Measurements from ENCODE around the gene EGF. TPM values are rescaled to one million over a fixed set of nuclear protein-coding genes. Genes with fewer than 3 reads are reported as not detected.

EGF gene
- total RNA-seq, 1 experiment from 2014 or later: not detected

DNA sequence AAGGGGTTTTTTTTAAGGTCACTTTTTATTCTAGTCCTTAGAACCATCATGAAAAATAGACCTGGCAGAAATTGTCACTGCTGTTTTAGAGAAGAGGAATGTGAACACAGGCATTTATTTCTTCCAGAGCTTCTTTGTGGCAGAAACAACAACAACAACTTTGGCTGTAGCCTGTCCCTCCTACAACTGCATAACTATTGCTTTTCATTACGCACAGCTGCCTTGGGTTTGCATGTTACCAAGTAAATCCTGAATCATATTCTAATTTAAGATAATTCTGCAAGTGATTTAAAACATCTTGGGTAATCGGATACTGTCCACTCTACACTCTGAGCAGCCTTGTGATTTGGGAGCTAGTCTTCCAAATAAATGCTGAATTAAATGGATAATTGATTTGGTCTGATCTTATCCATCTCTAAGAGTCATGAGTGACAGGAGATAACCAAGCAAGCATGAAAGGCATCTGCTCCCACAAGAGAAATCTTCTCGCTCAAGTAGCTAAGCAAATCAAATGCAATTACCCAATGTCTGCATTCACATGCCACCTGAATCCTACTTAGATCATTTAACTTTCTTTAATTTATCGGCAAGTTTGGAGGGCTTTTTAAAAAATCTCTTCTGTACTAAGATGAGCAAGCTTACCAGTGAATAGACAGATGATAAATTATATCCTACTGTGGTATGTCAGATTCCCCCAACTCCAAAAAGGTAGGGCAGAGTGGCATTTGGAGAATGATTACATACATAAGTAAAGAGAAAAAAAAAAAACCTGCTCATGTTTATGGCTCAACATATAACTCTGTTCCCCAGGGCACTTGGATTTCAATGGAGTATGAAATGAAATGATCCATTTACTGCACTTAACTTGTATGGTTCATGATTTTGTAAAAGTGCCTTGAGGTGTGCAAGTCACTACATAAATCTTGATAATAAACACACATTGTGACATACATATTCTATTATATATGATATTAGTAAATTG, 73.6 kb downstream of the EGF start:
- Histone ChIP-seq H3K27me3 (ENCODE audit: control insufficient read depth, insufficient read depth, low read length) (no peaks in the 10 kb centered on the region), H3K36me3 (ENCODE audit: control insufficient read depth, insufficient read depth, low read length) (no peaks in the 10 kb centered on the region), H3K27ac (ENCODE audit: low read length) (no peak overlapping the region), H3K9me3 (ENCODE audit: control insufficient read depth, insufficient read depth, low read depth, low read length) (no peaks in the 10 kb centered on the region), H3K4me3 (ENCODE audit: low read depth in 2 of 2, low read length in 2 of 2) (no peak overlapping the region), H3K4me1 (ENCODE audit: control insufficient read depth, insufficient read depth, low read length) (no peaks in the 10 kb centered on the region)
- ChIA-PET CTCF (no interaction called here), POLR2A (no interaction called here)
- intact Hi-C loops (cut with micrococcal nuclease; ENCODE audit: unreplicated experiment) (no loop called here), in situ Hi-C loops (cut with HindIII; ENCODE audit: low pct_unique_long_range_greater_than_20kb, low sequenced_read_pairs) (no loop called here)
- TF ChIP-seq, protein P1, sequence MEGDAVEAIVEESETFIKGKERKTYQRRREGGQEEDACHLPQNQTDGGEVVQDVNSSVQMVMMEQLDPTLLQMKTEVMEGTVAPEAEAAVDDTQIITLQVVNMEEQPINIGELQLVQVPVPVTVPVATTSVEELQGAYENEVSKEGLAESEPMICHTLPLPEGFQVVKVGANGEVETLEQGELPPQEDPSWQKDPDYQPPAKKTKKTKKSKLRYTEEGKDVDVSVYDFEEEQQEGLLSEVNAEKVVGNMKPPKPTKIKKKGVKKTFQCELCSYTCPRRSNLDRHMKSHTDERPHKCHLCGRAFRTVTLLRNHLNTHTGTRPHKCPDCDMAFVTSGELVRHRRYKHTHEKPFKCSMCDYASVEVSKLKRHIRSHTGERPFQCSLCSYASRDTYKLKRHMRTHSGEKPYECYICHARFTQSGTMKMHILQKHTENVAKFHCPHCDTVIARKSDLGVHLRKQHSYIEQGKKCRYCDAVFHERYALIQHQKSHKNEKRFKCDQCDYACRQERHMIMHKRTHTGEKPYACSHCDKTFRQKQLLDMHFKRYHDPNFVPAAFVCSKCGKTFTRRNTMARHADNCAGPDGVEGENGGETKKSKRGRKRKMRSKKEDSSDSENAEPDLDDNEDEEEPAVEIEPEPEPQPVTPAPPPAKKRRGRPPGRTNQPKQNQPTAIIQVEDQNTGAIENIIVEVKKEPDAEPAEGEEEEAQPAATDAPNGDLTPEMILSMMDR (IDR thresholded peaks at IDR 0.05): no peak
- TF ChIP-seq POLR2AphosphoS5 (IDR thresholded peaks at IDR 0.05; ENCODE audit: low read depth, low read length): no peak
- no peak for TF ChIP-seq SIN3A (IDR thresholded peaks at IDR 0.05; ENCODE audit: borderline replicate concordance, insufficient read depth, low read depth, low read length)
- TF ChIP-seq, protein P2, sequence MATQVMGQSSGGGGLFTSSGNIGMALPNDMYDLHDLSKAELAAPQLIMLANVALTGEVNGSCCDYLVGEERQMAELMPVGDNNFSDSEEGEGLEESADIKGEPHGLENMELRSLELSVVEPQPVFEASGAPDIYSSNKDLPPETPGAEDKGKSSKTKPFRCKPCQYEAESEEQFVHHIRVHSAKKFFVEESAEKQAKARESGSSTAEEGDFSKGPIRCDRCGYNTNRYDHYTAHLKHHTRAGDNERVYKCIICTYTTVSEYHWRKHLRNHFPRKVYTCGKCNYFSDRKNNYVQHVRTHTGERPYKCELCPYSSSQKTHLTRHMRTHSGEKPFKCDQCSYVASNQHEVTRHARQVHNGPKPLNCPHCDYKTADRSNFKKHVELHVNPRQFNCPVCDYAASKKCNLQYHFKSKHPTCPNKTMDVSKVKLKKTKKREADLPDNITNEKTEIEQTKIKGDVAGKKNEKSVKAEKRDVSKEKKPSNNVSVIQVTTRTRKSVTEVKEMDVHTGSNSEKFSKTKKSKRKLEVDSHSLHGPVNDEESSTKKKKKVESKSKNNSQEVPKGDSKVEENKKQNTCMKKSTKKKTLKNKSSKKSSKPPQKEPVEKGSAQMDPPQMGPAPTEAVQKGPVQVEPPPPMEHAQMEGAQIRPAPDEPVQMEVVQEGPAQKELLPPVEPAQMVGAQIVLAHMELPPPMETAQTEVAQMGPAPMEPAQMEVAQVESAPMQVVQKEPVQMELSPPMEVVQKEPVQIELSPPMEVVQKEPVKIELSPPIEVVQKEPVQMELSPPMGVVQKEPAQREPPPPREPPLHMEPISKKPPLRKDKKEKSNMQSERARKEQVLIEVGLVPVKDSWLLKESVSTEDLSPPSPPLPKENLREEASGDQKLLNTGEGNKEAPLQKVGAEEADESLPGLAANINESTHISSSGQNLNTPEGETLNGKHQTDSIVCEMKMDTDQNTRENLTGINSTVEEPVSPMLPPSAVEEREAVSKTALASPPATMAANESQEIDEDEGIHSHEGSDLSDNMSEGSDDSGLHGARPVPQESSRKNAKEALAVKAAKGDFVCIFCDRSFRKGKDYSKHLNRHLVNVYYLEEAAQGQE (IDR thresholded peaks at IDR 0.05; ENCODE audit: insufficient read depth in 1 of 2, low read depth in 2 of 2, low read length in 1 of 2): no peak
- no peak for TF ChIP-seq TCF7L2 (IDR thresholded peaks at IDR 0.05; ENCODE audit: low read depth, low read length)
- no TSS peak for BruUV-seq (replicated peaks)
- no peak for ATAC-seq
- no peak for DNase-seq (ENCODE audit: low read depth, low spot score)

DNA sequence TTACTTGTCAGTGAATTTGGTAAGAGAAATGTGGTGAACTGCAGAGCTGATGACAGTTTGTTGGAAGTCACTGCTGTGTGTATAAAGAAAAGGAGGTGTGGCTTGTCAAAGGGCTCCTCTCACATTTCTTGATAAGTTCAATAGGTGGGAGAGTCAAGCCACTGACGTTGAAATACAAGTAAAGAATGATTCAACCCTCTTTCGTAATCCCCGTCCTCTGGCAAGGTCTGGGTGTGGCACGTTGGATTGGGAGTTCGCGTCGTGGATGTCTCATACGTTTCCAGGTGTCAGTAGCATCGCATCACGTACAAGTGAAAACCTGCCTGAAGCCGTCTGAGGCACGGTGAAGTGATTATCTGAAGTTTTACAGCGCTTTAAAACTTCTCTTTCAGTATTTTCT, 76.4 kb downstream of the EGF start:
- H3K27ac ChIP-seq (ENCODE audit: low read length): no peak overlapping the region
- ATAC-seq (no peak), DNase-seq (ENCODE audit: low read depth, low spot score) (no peak)
- CTCF ChIA-PET: no interaction called here
- TF ChIP-seq POLR2AphosphoS5 (IDR thresholded peaks at IDR 0.05; ENCODE audit: low read depth, low read length) (no peak), TCF7L2 (IDR thresholded peaks at IDR 0.05; ENCODE audit: low read depth, low read length) (no peak), SIN3A (IDR thresholded peaks at IDR 0.05; ENCODE audit: borderline replicate concordance, insufficient read depth, low read depth, low read length) (no peak)
- TF ChIP-seq, protein P2 (IDR thresholded peaks at IDR 0.05; ENCODE audit: insufficient read depth in 1 of 2, low read depth in 2 of 2, low read length in 1 of 2): no peak
- TF ChIP-seq, protein P1 (IDR thresholded peaks at IDR 0.05): no peak
- H3K4me1 ChIP-seq (ENCODE audit: control insufficient read depth, insufficient read depth, low read length): no peaks in the 10 kb centered on the region
- intact Hi-C loops (cut with micrococcal nuclease; ENCODE audit: unreplicated experiment) (no loop called here), in situ Hi-C loops (cut with HindIII; ENCODE audit: low pct_unique_long_range_greater_than_20kb, low sequenced_read_pairs) (no loop called here)
- no peaks in the 10 kb centered on the region; the same call in 1 of the 2 replicates for H3K27me3 ChIP-seq (ENCODE audit: control insufficient read depth, insufficient read depth, low read length)
- H3K4me3 ChIP-seq (ENCODE audit: low read depth in 2 of 2, low read length in 2 of 2): no peak overlapping the region
- H3K9me3 ChIP-seq (ENCODE audit: control insufficient read depth, insufficient read depth, low read depth, low read length): no peaks in the 10 kb centered on the region
- BruUV-seq (replicated peaks): no TSS peak
- no peaks in the 10 kb centered on the region for H3K36me3 ChIP-seq (ENCODE audit: control insufficient read depth, insufficient read depth, low read length)
- POLR2A ChIA-PET: no interaction called here
